Karpas-422 (cell line): Measurements from ENCODE around the gene ANKRD44. TPM values are rescaled to one million over a fixed set of nuclear protein-coding genes. Genes with fewer than 3 reads are reported as not detected.

ENCODE experiments used
- DNase-seq: peaks from one replicate; pipeline ENCODE4 v3.0.0-alpha.2; 2015
- H2AFZ ChIP-seq: fragments of 200-600 bp; sonication (generic); 2 replicates; pipeline ENCODE4 v1.6.1; 2014; ENCODE audit warnings: antibody characterized with exemption, low read length, mixed read lengths
- H3K27ac ChIP-seq: fragments of 200-600 bp; sonication (generic); 2 replicates; pipeline ENCODE4 v1.5.1; 2014; ENCODE audit warnings: mild to moderate bottlenecking, low read length, moderate library complexity
- H3K27me3 ChIP-seq: fragments of 200-600 bp; sonication (generic); 2 replicates; pipeline ENCODE4 v1.6.1; 2014; ENCODE audit warnings: low read length, mixed read lengths
- H3K36me3 ChIP-seq: fragments of 200-600 bp; sonication (generic); 2 replicates; pipeline ENCODE4 v1.6.1; 2014; ENCODE audit warnings: low read length, mixed read lengths; ENCODE audit not compliant: insufficient read depth
- H3K4me1 ChIP-seq: fragments of 200-600 bp; sonication (generic); 2 replicates; pipeline ENCODE4 v1.6.1; 2014; ENCODE audit warnings: mild to moderate bottlenecking, low read length, mixed read lengths
- H3K4me2 ChIP-seq: fragments of 200-600 bp; sonication (generic); 2 replicates; pipeline ENCODE4 v1.6.1; 2014; ENCODE audit warnings: low read length, low read depth, mild to moderate bottlenecking; ENCODE audit not compliant: poor library complexity, severe bottlenecking
- H3K4me3 ChIP-seq: fragments of 200-600 bp; sonication (generic); 2 replicates; pipeline ENCODE4 v1.5.1; 2014; ENCODE audit warnings: mild to moderate bottlenecking, antibody characterized with exemption, low read length, mixed read lengths
- H3K79me2 ChIP-seq: fragments of 200-600 bp; sonication (generic); 2 replicates; pipeline ENCODE4 v1.6.1; 2014; ENCODE audit warnings: mild to moderate bottlenecking, low read length, mixed read lengths
- H3K9ac ChIP-seq: fragments of 200-600 bp; sonication (generic); 2 replicates; pipeline ENCODE4 v1.6.0; 2014; ENCODE audit warnings: low read length
- H3K9me2 ChIP-seq: fragments of 200-600 bp; sonication (generic), shearing (Covaris generic); replicated peaks from 2 replicates; pipeline ENCODE4 v1.6.0; 2014; ENCODE audit warnings: mild to moderate bottlenecking, low read length, moderate library complexity; ENCODE audit not compliant: insufficient read depth
- H3K9me3 ChIP-seq: fragments of 300-700, 200-600 bp; sonication (generic); 2 replicates; pipeline ENCODE4 v1.6.1; 2014; ENCODE audit warnings: low read length, mixed read lengths
- H4K20me1 ChIP-seq: fragments of 200-600 bp; sonication (generic); 2 replicates; pipeline ENCODE4 v1.6.1; 2014; ENCODE audit warnings: mild to moderate bottlenecking, antibody characterized with exemption, low read length, low read depth; ENCODE audit not compliant: insufficient read depth
- total RNA-seq: library from RNA; depleted of rRNA; stranded (reverse); fragments of >200 nt; shearing (Covaris generic); gene quantifications from 2 replicates; pipeline ENCODE4 v1.2.3, GENCODE V29; 2014; ENCODE audit warnings: low replicate concordance

Gene ANKRD44
- total RNA-seq, 1 experiment from 2014 or later = 120 TPM

DNA sequence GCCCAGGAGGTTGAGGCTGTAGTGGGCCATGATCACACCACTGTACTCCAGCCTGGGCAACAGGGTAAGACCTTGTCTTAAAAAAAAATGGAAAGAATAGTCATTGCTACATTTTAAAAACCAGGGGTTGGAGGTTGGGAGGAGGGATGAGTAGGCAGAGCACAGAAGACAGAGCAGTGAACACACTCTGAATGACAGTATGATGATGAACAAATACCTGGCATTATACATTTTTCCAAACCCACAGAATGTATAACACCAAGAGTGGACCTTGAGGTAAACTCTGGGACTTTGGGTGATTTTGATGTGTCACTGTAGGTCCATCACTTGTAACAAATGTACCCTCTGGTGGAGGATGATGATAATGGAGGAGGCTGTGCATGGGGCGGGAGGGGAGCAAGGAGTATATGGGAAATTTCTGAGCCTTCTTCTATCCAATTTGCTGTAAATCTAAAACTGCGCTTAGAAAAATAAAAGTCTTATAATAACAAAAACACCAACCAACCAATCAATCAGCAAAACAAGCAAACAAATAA is 272.6 kb downstream of the ANKRD44 start:
- Histone ChIP-seq H3K27ac (no peak overlapping the region), H3K9me3 (no peaks in the 10 kb centered on the region), H3K79me2 (no peaks in the 10 kb centered on the region), H3K4me1 (no peaks in the 10 kb centered on the region), H3K27me3 (no peaks in the 10 kb centered on the region), H3K9me2 (no peaks in the 10 kb centered on the region), H3K36me3 (peaks cover 8% of the 10 kb centered on the region; the same call in 1 of the 2 replicates), H4K20me1 (no peaks in the 10 kb centered on the region), H2AFZ (no peak overlapping the region), H3K9ac (no peak overlapping the region), H3K4me3 (no peak overlapping the region), H3K4me2 (no peak overlapping the region)
- DNase-seq = no peak

DNA sequence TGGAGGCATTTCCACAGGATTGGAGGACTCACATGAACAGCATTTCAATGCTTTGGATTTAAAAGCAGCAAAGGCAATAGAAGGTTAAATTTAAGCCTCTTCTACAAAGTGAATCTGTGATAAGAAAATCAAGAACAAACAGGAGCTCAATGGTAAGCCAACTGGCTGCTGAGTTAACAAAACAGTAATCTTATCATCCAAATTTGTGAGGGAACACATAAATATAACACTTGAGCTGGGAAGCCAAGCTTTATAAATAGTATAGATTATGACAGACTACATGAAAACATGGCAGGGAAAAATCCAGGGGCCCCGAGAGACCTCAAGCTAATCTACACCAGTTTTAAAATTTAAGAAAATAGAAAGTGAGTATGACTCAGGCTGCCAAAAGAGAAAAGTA is 275.6 kb downstream of the ANKRD44 start:
- DNase-seq = no peak
- peaks cover 13% of the 10 kb centered on the region; the same call in 1 of the 2 replicates for H3K36me3 ChIP-seq
- H3K9ac ChIP-seq = no peak overlapping the region
- no peaks in the 10 kb centered on the region for H3K9me2 ChIP-seq
- H3K4me2 ChIP-seq = no peak overlapping the region
- no peaks in the 10 kb centered on the region for H4K20me1 ChIP-seq
- no peaks in the 10 kb centered on the region for H3K4me1 ChIP-seq
- H3K9me3 ChIP-seq = no peaks in the 10 kb centered on the region
- H3K27ac ChIP-seq = no peak overlapping the region
- H3K79me2 ChIP-seq = no peaks in the 10 kb centered on the region
- H3K4me3 ChIP-seq = no peak overlapping the region
- H2AFZ ChIP-seq = no peak overlapping the region
- no peaks in the 10 kb centered on the region for H3K27me3 ChIP-seq

DNA sequence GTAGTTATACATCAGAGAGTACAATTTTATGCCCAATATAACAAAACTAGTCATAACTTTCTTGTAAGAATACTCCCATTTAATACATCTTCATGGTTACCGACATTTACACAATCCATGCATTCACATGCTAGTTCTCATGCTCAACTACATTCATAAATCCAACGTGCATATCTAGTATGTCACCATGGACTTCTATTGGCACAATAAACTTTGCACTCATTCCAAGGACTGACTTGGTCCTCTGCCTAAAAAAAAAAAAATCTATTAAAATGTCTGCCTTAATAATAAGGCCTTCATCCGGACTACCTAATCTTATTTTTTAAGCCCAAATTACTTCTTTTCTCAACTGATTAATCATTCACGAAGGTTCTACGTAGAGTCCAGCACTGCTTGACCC is 276.3 kb downstream of the ANKRD44 start:
- Histone ChIP-seq H3K9me3 (no peaks in the 10 kb centered on the region), H3K27ac (no peak overlapping the region), H3K9me2 (no peaks in the 10 kb centered on the region), H3K4me1 (no peaks in the 10 kb centered on the region), H3K79me2 (no peaks in the 10 kb centered on the region), H3K4me2 (no peak overlapping the region), H4K20me1 (no peaks in the 10 kb centered on the region), H3K27me3 (no peaks in the 10 kb centered on the region), H3K9ac (no peak overlapping the region), H3K36me3 (peaks cover 13% of the 10 kb centered on the region; the same call in 1 of the 2 replicates), H2AFZ (no peak overlapping the region), H3K4me3 (no peak overlapping the region)
- no peak for DNase-seq

DNA sequence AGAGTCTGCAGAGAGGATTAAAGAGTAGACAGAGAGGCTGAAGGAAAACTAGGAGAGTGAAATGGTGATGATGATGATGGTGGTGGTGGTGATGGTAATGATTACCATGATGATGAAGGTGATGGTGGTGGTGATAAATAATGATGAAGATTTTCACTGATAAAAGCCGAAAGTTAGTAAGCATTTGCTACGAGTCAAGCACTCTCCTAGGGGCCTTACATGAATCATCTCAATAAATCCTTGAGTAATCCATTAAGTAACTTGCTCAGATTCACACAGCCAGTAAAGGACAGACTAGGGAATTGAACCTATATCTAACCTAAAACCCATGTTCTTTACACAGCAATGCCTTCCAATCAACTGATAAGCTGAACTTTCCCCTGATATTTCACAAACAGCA is 277.4 kb downstream of the ANKRD44 start:
- H3K9me2 ChIP-seq = no peaks in the 10 kb centered on the region
- H3K9me3 ChIP-seq = no peaks in the 10 kb centered on the region
- no peaks in the 10 kb centered on the region for H3K4me1 ChIP-seq
- H3K4me2 ChIP-seq = no peak overlapping the region
- no peaks in the 10 kb centered on the region for H3K79me2 ChIP-seq
- H3K27me3 ChIP-seq = no peaks in the 10 kb centered on the region
- no peak overlapping the region for H3K9ac ChIP-seq
- H3K27ac ChIP-seq = no peak overlapping the region
- H2AFZ ChIP-seq = no peak overlapping the region
- DNase-seq = no peak
- H3K4me3 ChIP-seq = no peak overlapping the region
- peaks cover 13% of the 10 kb centered on the region; the same call in 1 of the 2 replicates for H3K36me3 ChIP-seq
- no peaks in the 10 kb centered on the region for H4K20me1 ChIP-seq

DNA sequence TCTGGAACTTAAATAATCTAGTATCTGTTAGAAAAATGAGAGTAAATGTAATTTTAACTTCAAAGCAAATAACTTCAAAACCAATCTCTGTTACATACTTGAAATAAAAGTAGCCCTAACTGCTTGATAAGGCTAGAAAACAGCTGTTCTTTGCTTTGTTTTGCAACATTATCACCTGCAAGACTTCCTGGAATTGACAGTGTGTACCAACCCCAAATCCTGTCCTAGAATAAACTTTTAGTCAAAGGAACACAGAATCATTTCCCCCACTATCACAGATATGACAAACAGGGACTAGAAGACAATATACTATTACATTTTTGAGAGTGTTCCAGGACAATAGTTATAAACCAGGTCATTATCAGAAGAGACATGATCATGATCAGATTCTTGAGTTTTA is 278.8 kb downstream of the ANKRD44 start:
- H3K27ac ChIP-seq = no peak overlapping the region
- DNase-seq = no peak
- peaks cover 13% of the 10 kb centered on the region; the same call in 1 of the 2 replicates for H3K36me3 ChIP-seq
- H3K9me2 ChIP-seq = no peaks in the 10 kb centered on the region
- H3K4me2 ChIP-seq = no peak overlapping the region
- H3K4me3 ChIP-seq = no peak overlapping the region
- no peaks in the 10 kb centered on the region for H3K79me2 ChIP-seq
- H2AFZ ChIP-seq = no peak overlapping the region
- H4K20me1 ChIP-seq = no peaks in the 10 kb centered on the region
- H3K27me3 ChIP-seq = no peaks in the 10 kb centered on the region
- no peaks in the 10 kb centered on the region for H3K9me3 ChIP-seq
- H3K4me1 ChIP-seq = no peaks in the 10 kb centered on the region
- no peak overlapping the region for H3K9ac ChIP-seq

DNA sequence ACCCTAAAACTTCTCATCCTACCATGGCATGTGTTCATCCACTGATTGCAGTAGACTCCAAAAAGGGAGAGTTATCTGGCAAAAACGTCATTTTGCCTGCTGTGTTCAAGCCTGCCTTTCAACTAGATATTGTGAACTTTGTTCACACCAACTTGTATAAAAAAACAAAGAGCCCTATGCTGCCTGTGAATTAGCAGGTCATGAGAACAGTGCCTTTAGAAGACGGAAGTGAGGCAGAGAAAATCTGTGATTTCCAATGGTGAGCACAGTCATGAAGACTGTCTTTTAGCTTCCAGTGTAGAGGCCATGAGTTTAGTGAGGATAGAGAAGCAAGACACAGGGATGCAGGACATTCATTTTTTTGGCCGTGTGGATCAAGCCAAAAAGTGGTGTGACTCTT is 280.5 kb downstream of the ANKRD44 start:
- Histone ChIP-seq H2AFZ (no peak overlapping the region), H3K9me2 (no peaks in the 10 kb centered on the region), H3K4me3 (no peak overlapping the region), H3K9me3 (no peaks in the 10 kb centered on the region), H4K20me1 (no peaks in the 10 kb centered on the region), H3K4me2 (no peak overlapping the region), H3K9ac (no peak overlapping the region), H3K27me3 (no peaks in the 10 kb centered on the region), H3K4me1 (no peaks in the 10 kb centered on the region), H3K79me2 (no peaks in the 10 kb centered on the region), H3K36me3 (peaks cover 18% of the 10 kb centered on the region; the same call in 1 of the 2 replicates), H3K27ac (no peak overlapping the region)
- no peak for DNase-seq

DNA sequence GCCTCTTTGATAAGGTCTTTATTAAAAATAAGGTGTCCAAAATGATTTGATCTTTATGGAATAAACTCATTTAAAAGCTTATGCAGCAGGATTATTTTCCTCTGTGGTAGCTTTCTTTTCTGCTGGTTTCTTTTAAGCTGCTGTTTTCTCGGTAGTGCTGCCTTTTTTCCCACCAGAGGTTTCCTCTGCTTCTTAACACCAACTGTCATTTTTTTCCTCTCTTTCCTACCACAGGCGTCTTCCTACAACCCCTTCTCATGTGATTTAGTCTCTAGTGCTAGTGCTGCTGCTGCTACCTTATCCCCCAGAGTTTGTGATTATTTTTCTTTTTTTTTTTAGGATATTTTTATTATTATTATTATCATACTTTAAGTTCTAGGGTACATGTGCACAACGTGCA is 281.9 kb downstream of the ANKRD44 start:
- H3K9me2 ChIP-seq = no peaks in the 10 kb centered on the region
- no peak overlapping the region for H3K9ac ChIP-seq
- H4K20me1 ChIP-seq = no peaks in the 10 kb centered on the region
- H3K4me1 ChIP-seq = no peaks in the 10 kb centered on the region
- H3K79me2 ChIP-seq = no peaks in the 10 kb centered on the region
- H3K9me3 ChIP-seq = no peaks in the 10 kb centered on the region
- no peaks in the 10 kb centered on the region for H3K27me3 ChIP-seq
- H3K27ac ChIP-seq = no peak overlapping the region
- H3K36me3 ChIP-seq = peaks cover 26% of the 10 kb centered on the region
- no peak for DNase-seq
- no peak overlapping the region for H2AFZ ChIP-seq
- no peak overlapping the region for H3K4me3 ChIP-seq
- no peak overlapping the region for H3K4me2 ChIP-seq

DNA sequence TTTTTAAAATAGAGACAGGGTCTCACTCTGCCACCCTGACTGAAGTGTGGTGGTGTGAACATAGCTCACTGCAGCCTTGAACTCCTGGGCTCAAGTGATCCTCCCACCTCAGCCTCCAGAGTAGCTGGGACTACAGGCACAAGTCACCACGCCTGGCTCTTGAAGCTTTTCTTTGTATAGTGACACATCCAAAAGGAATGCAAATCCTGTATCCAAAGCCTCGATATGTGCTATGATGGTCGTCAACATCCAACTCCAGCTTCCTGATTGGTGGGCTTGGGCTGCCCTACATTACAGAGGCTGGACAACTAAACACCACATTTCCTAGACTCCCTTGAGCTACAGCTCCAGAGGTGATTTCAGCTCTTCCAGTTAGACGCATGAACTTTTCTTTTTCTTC is 282.4 kb downstream of the ANKRD44 start:
- H3K4me3 ChIP-seq = no peak overlapping the region
- no peak overlapping the region for H3K4me2 ChIP-seq
- no peak for DNase-seq
- H3K36me3 ChIP-seq = peaks cover 27% of the 10 kb centered on the region
- no peaks in the 10 kb centered on the region for H4K20me1 ChIP-seq
- no peaks in the 10 kb centered on the region for H3K4me1 ChIP-seq
- no peaks in the 10 kb centered on the region for H3K9me2 ChIP-seq
- H3K9me3 ChIP-seq = no peaks in the 10 kb centered on the region
- H3K27ac ChIP-seq = no peak overlapping the region
- no peak overlapping the region for H2AFZ ChIP-seq
- H3K27me3 ChIP-seq = no peaks in the 10 kb centered on the region
- no peak overlapping the region for H3K9ac ChIP-seq
- no peaks in the 10 kb centered on the region for H3K79me2 ChIP-seq

DNA sequence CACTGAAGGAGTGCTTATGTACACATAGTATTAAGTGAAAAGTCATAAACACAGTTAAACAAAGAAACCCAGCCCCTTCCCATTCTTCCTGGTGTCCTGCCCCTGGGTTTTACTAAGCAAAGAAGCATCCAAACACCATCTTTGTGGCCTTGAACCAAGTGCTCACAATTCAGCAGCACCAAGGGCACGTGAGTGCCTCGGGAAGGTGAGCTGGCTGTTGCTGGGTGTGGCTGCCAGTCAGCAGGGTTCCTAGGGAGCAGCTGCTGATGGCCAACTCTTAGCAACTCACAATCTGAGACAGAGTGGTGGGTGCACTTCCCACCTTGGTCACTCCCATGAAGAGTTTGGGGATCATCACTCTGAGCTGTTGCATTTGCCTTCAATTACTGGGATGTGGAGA is 286.4 kb downstream of the ANKRD44 start:
- Histone ChIP-seq H3K9me3 (no peaks in the 10 kb centered on the region), H3K9me2 (no peaks in the 10 kb centered on the region), H3K27ac (no peak overlapping the region), H3K4me1 (no peaks in the 10 kb centered on the region), H4K20me1 (no peaks in the 10 kb centered on the region), H3K9ac (no peak overlapping the region), H2AFZ (no peak overlapping the region), H3K36me3 (peaks cover 32% of the 10 kb centered on the region), H3K4me2 (no peak overlapping the region), H3K27me3 (no peaks in the 10 kb centered on the region), H3K79me2 (no peaks in the 10 kb centered on the region), H3K4me3 (no peak overlapping the region)
- no peak for DNase-seq
